ENCODE measurements around the gene SLC35F1.

DNA sequence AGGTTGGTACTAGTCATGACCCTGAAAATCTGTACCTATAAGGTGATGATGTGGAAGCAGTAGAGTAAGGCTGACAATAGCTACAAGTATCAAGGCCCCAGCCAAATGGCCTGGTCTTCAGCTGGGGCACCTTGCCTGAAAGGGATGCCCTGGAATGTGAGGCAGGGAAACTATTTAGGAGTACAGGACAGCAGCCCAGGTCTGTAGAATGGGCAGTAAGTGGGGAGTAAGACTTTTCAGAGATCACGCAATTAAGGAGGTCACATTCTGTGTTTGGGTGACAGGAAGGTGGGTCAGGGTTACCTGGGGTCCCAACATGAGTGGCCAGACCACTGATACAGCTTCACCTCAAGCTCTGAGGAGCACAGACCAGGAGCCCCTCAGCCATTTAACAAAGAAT lies 9.4 kb downstream of the SLC35F1 start:
- TF ChIP-seq, protein P1, sequence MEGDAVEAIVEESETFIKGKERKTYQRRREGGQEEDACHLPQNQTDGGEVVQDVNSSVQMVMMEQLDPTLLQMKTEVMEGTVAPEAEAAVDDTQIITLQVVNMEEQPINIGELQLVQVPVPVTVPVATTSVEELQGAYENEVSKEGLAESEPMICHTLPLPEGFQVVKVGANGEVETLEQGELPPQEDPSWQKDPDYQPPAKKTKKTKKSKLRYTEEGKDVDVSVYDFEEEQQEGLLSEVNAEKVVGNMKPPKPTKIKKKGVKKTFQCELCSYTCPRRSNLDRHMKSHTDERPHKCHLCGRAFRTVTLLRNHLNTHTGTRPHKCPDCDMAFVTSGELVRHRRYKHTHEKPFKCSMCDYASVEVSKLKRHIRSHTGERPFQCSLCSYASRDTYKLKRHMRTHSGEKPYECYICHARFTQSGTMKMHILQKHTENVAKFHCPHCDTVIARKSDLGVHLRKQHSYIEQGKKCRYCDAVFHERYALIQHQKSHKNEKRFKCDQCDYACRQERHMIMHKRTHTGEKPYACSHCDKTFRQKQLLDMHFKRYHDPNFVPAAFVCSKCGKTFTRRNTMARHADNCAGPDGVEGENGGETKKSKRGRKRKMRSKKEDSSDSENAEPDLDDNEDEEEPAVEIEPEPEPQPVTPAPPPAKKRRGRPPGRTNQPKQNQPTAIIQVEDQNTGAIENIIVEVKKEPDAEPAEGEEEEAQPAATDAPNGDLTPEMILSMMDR (conservative IDR thresholded peaks at IDR 0.05), result no peak
- no peak for TF ChIP-seq EZH2 (IDR thresholded peaks at IDR 0.05; ENCODE audit: low read depth)

Data from PC-9 (cell line).